OCI-LY1 (cell line): Measurements from ENCODE around the gene FNDC11.

Experiments
- H2AFZ ChIP-seq: fragments of 200-600 bp; sonication (generic), shearing (Covaris generic); 2 replicates; pipeline ENCODE4 v1.6.0; 2014; ENCODE audit warnings: antibody characterized with exemption, mild to moderate bottlenecking, low read length
- H3F3A ChIP-seq: fragments of 200-600 bp; sonication (generic), shearing (Covaris generic); 2 replicates; pipeline ENCODE4 v1.6.0; 2014; ENCODE audit warnings: mild to moderate bottlenecking, antibody characterized with exemption, low read length, moderate library complexity; ENCODE audit not compliant: insufficient read depth
- H3K27ac ChIP-seq: fragments of 200-600 bp; sonication (generic); 2 replicates; pipeline ENCODE4 v1.5.1; 2014; ENCODE audit warnings: low read length, mixed run types, mild to moderate bottlenecking, low read depth; ENCODE audit not compliant: poor library complexity, severe bottlenecking
- H3K27me3 ChIP-seq: fragments of 200-600 bp; sonication (generic); 2 replicates; pipeline ENCODE4 v1.6.0; 2014; ENCODE audit warnings: antibody characterized with exemption, mild to moderate bottlenecking, low read length, moderate library complexity; ENCODE audit not compliant: insufficient read depth
- H3K36me3 ChIP-seq: fragments of 200-600 bp; sonication (generic); 2 replicates; pipeline ENCODE4 v1.6.1; 2014; ENCODE audit warnings: mild to moderate bottlenecking, antibody characterized with exemption, low read length, moderate library complexity, mixed read lengths; ENCODE audit not compliant: insufficient read depth
- H3K4me1 ChIP-seq: fragments of 200-600 bp; sonication (generic); 2 replicates; pipeline ENCODE4 v1.5.1; 2014; ENCODE audit warnings: mild to moderate bottlenecking, low read length, moderate library complexity; ENCODE audit not compliant: insufficient read depth, severe bottlenecking
- H3K4me2 ChIP-seq: fragments of 200-600 bp; sonication (generic), shearing (Covaris generic); 2 replicates; pipeline ENCODE4 v1.6.1; 2014; ENCODE audit warnings: low read length
- H3K4me3 ChIP-seq: fragments of 200-600 bp; sonication (generic); 2 replicates; pipeline ENCODE4 v1.5.1; 2014; ENCODE audit warnings: low read length, low read depth, mild to moderate bottlenecking, mixed read lengths; ENCODE audit not compliant: poor library complexity, severe bottlenecking
- H3K79me2 ChIP-seq: fragments of 200-600 bp; shearing (Covaris generic); 2 replicates; pipeline ENCODE4 v1.6.1; 2016; ENCODE audit warnings: mixed run types, low read length, mixed read lengths; ENCODE audit not compliant: insufficient read depth
- H3K9ac ChIP-seq: fragments of 200-600 bp; sonication (generic), shearing (Covaris generic); 2 replicates; pipeline ENCODE4 v1.6.1; 2014; ENCODE audit warnings: mild to moderate bottlenecking, low read length, mixed read lengths
- H3K9me2 ChIP-seq: fragments of 200-600 bp; sonication (generic), shearing (Covaris generic); 2 replicates; pipeline ENCODE4 v1.6.1; 2014; ENCODE audit warnings: low read depth, mild to moderate bottlenecking, low read length, mixed read lengths
- H3K9me3 ChIP-seq: fragments of 200-600 bp; shearing (Covaris generic); 2 replicates; pipeline ENCODE4 v1.6.1; 2014; ENCODE audit warnings: low read length, mixed read lengths
- H4K20me1 ChIP-seq: fragments of 200-600 bp; sonication (generic), shearing (Covaris generic); 2 replicates; pipeline ENCODE4 v1.6.0; 2016; ENCODE audit warnings: mild to moderate bottlenecking, low read length; ENCODE audit not compliant: insufficient read depth
- EZH2 ChIP-seq: fragments of 200-600 bp; sonication (generic), shearing (Covaris generic); IDR thresholded peaks from 2 replicates; pipeline ENCODE4 v1.8.0; 2017; ENCODE audit warnings: borderline replicate concordance, mixed run types, mild to moderate bottlenecking, antibody characterized with exemption, low read length, moderate library complexity, mixed read lengths
- TF ChIP-seq, protein P1 (sequence below): fragments of 200-600 bp; sonication (generic), shearing (Covaris generic); IDR thresholded peaks from 2 replicates; pipeline ENCODE4 v1.5.1; 2017; ENCODE audit warnings: mild to moderate bottlenecking, antibody characterized with exemption, low read length, moderate library complexity, mixed read lengths

FNDC11 gene

DNA sequence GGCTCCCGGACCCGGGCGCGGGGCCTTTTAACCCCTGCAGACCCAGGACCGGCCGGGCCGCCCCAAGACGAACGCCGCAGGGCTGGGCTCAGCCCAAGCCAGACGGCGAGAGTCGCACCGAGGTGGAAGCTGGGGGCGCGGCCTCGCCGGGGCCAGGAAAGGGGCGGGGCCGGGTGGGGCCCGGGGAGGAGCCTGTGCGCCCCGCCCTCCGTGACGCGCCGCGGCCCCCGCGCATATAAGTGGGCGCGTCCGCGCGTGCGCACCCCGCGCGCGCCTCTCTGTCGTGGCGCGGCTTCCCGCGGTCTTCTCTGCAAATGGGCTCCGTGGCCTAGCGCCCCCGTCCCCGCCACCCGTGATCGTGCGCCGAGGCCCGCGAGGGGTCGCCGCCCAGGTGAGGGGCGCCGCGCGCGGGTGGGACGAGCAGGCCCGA lies 33.4 kb upstream of the FNDC11 start, which contains the start of gene PPDPF:
PPDPF (plus strand) TSS at position 262 of the 430 bp plus-strand sequence. CDS start 544 bp downstream, outside the sequence.
- TF ChIP-seq EZH2 = no peak
- TF ChIP-seq, protein P1, sequence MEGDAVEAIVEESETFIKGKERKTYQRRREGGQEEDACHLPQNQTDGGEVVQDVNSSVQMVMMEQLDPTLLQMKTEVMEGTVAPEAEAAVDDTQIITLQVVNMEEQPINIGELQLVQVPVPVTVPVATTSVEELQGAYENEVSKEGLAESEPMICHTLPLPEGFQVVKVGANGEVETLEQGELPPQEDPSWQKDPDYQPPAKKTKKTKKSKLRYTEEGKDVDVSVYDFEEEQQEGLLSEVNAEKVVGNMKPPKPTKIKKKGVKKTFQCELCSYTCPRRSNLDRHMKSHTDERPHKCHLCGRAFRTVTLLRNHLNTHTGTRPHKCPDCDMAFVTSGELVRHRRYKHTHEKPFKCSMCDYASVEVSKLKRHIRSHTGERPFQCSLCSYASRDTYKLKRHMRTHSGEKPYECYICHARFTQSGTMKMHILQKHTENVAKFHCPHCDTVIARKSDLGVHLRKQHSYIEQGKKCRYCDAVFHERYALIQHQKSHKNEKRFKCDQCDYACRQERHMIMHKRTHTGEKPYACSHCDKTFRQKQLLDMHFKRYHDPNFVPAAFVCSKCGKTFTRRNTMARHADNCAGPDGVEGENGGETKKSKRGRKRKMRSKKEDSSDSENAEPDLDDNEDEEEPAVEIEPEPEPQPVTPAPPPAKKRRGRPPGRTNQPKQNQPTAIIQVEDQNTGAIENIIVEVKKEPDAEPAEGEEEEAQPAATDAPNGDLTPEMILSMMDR = no peak
- Histone ChIP-seq H3K9me3 (0 out of 2 replicates have a peak, but pooled peaks cover 6% of the 10 kb centered on the region), H3F3A (no peaks in the 10 kb centered on the region), H3K36me3 (peaks cover 27% of the 10 kb centered on the region), H3K4me3 (peak within 1 kb of the TSS; percentile 78), H3K79me2 (no peaks in the 10 kb centered on the region), H3K9me2 (no peaks in the 10 kb centered on the region), H3K27me3 (no peaks in the 10 kb centered on the region), H3K9ac (peak within 1 kb of the TSS; percentile 80), H3K4me1 (peaks cover 14% of the 10 kb centered on the region), H3K27ac (no peak within 1 kb of the TSS), H4K20me1 (no peaks in the 10 kb centered on the region), H3K4me2 (peak within 1 kb of the TSS; percentile 75), H2AFZ (no peak within 1 kb of the TSS)

DNA sequence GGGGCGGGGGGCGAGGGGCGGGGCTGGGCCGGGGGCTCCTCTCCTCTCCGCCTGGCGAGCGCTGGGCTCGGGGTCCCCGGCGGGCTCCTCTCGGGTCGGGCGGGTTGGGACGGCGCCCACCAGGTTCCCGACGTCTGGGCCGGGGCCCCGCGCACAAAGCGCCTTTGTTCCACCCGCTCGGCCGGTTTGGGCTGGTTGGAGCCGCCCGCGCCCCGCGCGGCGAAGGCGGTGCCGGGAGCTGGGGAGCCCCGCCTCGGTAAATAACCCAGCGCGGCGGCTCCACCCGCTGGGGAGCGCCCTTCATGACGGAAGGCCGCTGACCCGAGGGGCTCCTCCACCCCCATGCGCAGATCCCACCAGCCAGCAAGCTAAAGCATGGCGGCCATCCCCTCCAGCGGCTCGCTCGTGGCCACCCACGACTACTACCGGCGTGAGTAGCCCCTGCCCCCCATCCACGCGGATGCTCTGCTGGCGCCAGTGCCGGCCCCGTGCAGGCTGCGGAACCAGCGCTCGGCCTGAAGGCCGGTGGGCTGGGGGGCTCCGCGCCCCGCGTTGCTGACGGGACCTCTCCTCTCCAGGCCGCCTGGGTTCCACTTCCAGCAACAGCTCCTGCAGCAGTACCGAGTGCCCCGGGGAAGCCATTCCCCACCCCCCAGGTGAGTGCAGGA lies 32.9 kb upstream of the FNDC11 start:
- peaks cover 14% of the 10 kb centered on the region for H3K4me1 ChIP-seq
- no peaks in the 10 kb centered on the region for H3K27me3 ChIP-seq
- 0 out of 2 replicates have a peak, but pooled peaks cover 6% of the 10 kb centered on the region for H3K9me3 ChIP-seq
- H3K79me2 ChIP-seq = no peaks in the 10 kb centered on the region
- no peak overlapping the region for H3K27ac ChIP-seq
- no peaks in the 10 kb centered on the region for H4K20me1 ChIP-seq
- no peaks in the 10 kb centered on the region for H3K9me2 ChIP-seq
- no peak for TF ChIP-seq EZH2
- TF ChIP-seq, protein P1 = peak; percentile 29
- H3K4me3 ChIP-seq = peak overlapping the region; percentile 78
- H3K4me2 ChIP-seq = peak overlapping the region; percentile 75
- no peak overlapping the region for H2AFZ ChIP-seq
- H3F3A ChIP-seq = no peaks in the 10 kb centered on the region
- H3K9ac ChIP-seq = peak overlapping the region; percentile 80
- H3K36me3 ChIP-seq = peaks cover 27% of the 10 kb centered on the region

- H3K79me2 ChIP-seq = no peaks in the 10 kb centered on the region
- no peaks in the 10 kb centered on the region for H3K27me3 ChIP-seq
- H3K9ac ChIP-seq = peak overlapping the region; percentile 80
- no peaks in the 10 kb centered on the region for H3K9me2 ChIP-seq
- peaks cover 14% of the 10 kb centered on the region for H3K4me1 ChIP-seq
- 0 out of 2 replicates have a peak, but pooled peaks cover 6% of the 10 kb centered on the region for H3K9me3 ChIP-seq
- no peak overlapping the region for H2AFZ ChIP-seq
- TF ChIP-seq EZH2 = no peak
- TF ChIP-seq, protein P1 = no peak
- H4K20me1 ChIP-seq = no peaks in the 10 kb centered on the region
- H3F3A ChIP-seq = no peaks in the 10 kb centered on the region
- H3K4me2 ChIP-seq = peak overlapping the region; percentile 75
- peaks cover 27% of the 10 kb centered on the region for H3K36me3 ChIP-seq
- H3K4me3 ChIP-seq = peak overlapping the region; percentile 78
- H3K27ac ChIP-seq = no peak overlapping the region
Measured at GRCh38 chr20:63521602-63522001, 32.4 kb upstream of the FNDC11 start.
